ENCODE measurements around the gene WFDC6.
A peak's percentile ranks its signal among the peaks of the same experiment; 100 is the strongest.

Gene WFDC6

DNA sequence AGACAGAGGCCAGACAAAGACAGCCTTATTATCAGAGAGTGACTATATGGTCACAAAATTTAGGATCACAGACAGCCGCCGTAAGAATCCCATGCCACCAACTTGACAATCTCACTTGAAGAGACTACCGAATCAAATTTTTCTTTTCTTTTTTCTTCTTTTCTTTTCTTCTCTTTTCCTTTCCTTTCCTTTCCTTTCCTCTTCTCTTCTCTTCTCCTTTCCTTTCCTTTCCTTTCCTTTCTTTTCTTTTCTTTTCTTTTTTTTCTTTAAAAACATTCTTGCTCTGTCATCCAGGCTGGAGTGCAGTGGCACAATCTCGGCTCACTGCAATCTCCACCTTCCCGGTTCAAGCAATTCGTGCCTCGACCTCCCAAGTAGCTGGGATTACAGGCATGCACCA, 9.1 kb upstream of the WFDC6 start:
- CTCF ChIA-PET: interaction anchor here (0.6 to 2.8 kb wide), 2 partner anchors 172 to 223 kb away, joined by 3 to 17 read pairs; no protein-coding TSS in a partner anchor
- Histone ChIP-seq H3K36me3 (ENCODE audit: control insufficient read depth in 2 of 2, insufficient read depth in 1 of 2, low read length in 2 of 2) (no peaks in the 10 kb centered on the region), H3K9me3 (ENCODE audit: control insufficient read depth, insufficient read depth, low read depth, low read length) (no peaks in the 10 kb centered on the region), H3K27ac (ENCODE audit: extremely low read depth, low read depth, low read length) (no peak overlapping the region), H3K4me1 (ENCODE audit: control insufficient read depth, insufficient read depth, low read length) (no peaks in the 10 kb centered on the region), H3K4me3 (ENCODE audit: low read depth, low read length) (no peak overlapping the region)
- TF ChIP-seq, protein P1, sequence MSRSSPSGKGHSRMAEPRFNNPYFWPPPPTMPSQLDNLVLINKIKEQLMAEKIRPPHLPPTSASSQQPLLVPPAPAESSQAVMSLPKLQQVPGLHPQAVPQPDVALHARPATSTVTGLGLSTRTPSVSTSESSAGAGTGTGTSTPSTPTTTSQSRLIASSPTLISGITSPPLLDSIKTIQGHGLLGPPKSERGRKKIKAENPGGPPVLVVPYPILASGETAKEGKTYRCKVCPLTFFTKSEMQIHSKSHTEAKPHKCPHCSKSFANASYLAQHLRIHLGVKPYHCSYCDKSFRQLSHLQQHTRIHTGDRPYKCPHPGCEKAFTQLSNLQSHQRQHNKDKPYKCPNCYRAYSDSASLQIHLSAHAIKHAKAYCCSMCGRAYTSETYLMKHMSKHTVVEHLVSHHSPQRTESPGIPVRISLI (tag by site-specific recombination; IDR thresholded peaks at IDR 0.05): no peak
- TF ChIP-seq ZSCAN16 (tag by site-specific recombination; IDR thresholded peaks at IDR 0.05) (no peak), PRDM1 (tag by site-specific recombination; IDR thresholded peaks at IDR 0.05) (peak; percentile 92), IKZF3 (tag by site-specific recombination; IDR thresholded peaks at IDR 0.05) (no peak), ZNF514 (tag by site-specific recombination; IDR thresholded peaks at IDR 0.05) (no peak), ZNF169 (tag by site-specific recombination; IDR thresholded peaks at IDR 0.05) (no peak), ZNF521 (tag by site-specific recombination; IDR thresholded peaks at IDR 0.05) (no peak), SP3 (tag by site-specific recombination; IDR thresholded peaks at IDR 0.05) (no peak)
- POLR2A ChIA-PET: no interaction called here

DNA sequence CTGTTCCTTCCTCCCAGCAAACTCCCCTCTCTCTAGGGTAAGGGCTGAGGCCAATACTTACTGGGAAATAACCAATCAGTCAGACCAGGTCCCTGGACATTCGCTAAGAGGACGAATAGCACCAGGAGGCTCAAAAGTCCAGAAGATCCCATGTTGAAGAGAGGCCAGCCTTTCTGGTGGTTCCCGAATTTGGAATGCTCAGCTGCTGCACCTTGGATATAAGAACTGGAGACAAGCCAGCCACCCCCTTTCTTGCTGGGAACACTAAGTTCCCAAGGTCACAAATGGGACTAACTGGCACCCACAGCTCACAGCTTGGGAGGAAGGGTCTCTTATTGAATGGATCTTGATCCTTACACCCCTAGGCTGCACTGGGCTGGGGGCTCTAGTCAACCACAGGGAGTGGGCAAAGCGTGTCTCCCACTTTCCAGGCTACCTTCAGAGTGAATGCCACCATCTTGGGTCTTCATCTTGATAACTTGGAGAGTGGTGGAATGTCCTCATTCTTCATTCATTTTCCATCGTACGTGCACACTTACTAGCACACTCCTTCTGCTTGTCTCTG, 8.0 kb upstream of the WFDC6 start, which contains the start of gene EPPIN:
TSS of gene EPPIN (minus strand) at position 196 of the 565 bp plus-strand sequence. CDS start at position 152, 44 bp downstream.
- no peaks in the 10 kb centered on the region for H3K9me3 ChIP-seq (ENCODE audit: control insufficient read depth, insufficient read depth, low read depth, low read length)
- no peaks in the 10 kb centered on the region for H3K36me3 ChIP-seq (ENCODE audit: control insufficient read depth in 2 of 2, insufficient read depth in 1 of 2, low read length in 2 of 2)
- no peak within 1 kb of the TSS for H3K27ac ChIP-seq (ENCODE audit: extremely low read depth, low read depth, low read length)
- no peak for TF ChIP-seq ZSCAN23 (tag by site-specific recombination; IDR thresholded peaks at IDR 0.05)
- no peak for TF ChIP-seq ZBTB1 (tag by site-specific recombination; IDR thresholded peaks at IDR 0.05)
- TF ChIP-seq ZNF560 (tag by site-specific recombination; IDR thresholded peaks at IDR 0.05; ENCODE audit: borderline replicate concordance): no peak
- TF ChIP-seq ZNF394 (tag by site-specific recombination; IDR thresholded peaks at IDR 0.05; ENCODE audit: borderline replicate concordance): no peak
- TF ChIP-seq ZNF202 (tag by site-specific recombination; IDR thresholded peaks at IDR 0.05; ENCODE audit: borderline replicate concordance): no peak
- TF ChIP-seq ZNF677 (tag by site-specific recombination; IDR thresholded peaks at IDR 0.05): no peak
- TF ChIP-seq, protein P2, sequence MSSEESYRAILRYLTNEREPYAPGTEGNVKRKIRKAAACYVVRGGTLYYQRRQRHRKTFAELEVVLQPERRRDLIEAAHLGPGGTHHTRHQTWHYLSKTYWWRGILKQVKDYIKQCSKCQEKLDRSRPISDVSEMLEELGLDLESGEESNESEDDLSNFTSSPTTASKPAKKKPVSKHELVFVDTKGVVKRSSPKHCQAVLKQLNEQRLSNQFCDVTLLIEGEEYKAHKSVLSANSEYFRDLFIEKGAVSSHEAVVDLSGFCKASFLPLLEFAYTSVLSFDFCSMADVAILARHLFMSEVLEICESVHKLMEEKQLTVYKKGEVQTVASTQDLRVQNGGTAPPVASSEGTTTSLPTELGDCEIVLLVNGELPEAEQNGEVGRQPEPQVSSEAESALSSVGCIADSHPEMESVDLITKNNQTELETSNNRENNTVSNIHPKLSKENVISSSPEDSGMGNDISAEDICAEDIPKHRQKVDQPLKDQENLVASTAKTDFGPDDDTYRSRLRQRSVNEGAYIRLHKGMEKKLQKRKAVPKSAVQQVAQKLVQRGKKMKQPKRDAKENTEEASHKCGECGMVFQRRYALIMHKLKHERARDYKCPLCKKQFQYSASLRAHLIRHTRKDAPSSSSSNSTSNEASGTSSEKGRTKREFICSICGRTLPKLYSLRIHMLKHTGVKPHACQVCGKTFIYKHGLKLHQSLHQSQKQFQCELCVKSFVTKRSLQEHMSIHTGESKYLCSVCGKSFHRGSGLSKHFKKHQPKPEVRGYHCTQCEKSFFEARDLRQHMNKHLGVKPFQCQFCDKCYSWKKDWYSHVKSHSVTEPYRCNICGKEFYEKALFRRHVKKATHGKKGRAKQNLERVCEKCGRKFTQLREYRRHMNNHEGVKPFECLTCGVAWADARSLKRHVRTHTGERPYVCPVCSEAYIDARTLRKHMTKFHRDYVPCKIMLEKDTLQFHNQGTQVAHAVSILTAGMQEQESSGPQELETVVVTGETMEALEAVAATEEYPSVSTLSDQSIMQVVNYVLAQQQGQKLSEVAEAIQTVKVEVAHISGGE (tag by site-specific recombination; conservative IDR thresholded peaks at IDR 0.05; ENCODE audit: low read depth): no peak
- no peak for TF ChIP-seq ZNF404 (tag by site-specific recombination; IDR thresholded peaks at IDR 0.05)
- no peak for TF ChIP-seq ZNF624 (tag by site-specific recombination; IDR thresholded peaks at IDR 0.05)
- TF ChIP-seq FEZF1 (tag by site-specific recombination; IDR thresholded peaks at IDR 0.05): no peak
- ChIA-PET POLR2A (no interaction called here), CTCF (interaction anchor here (0.6 to 2.8 kb wide), 4 partner anchors 18 to 326 kb away, joined by 3 to 17 read pairs (median 4); no protein-coding TSS in a partner anchor)
- no peaks in the 10 kb centered on the region for H3K4me1 ChIP-seq (ENCODE audit: control insufficient read depth, insufficient read depth, low read length)
- H3K4me3 ChIP-seq (ENCODE audit: low read depth, low read length): no peak within 1 kb of the TSS
